Iris pigment epithelial cell (primary cell): Measurements from ENCODE around the gene ACAD11.
A peak's percentile ranks its signal among the peaks of the same experiment; 100 is the strongest.
"Not testable (repeated sequence)": the region's sequence is repeated elsewhere in the genome, so short reads cannot be mapped to it uniquely, and the experiment has no call there.

ENCODE experiments used
- DNase-seq: peaks from one replicate; pipeline ENCODE4 v3.0.0-alpha.2; 2011; ENCODE audit warnings: low read depth

Gene ACAD11

DNA sequence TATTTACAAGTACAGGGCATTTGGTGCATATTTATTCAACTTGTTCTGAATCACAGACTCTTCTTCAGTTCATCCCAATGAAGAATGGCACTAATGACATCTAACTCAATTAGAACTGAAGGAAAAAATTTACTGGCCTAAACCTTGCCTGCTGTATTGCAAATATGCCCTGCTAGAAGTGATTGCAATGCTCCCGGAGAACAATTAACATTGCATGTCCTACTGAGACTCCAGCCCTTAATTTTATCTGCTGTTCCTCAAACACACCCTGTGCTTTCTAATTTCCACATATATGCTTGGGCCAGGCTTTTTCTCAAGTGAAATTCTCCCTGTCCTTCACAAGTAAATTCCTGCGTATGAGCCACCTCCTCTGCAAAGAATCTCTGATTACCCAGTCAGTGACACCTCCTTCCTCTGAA, 54.2 kb downstream of the ACAD11 start:
- DNase-seq: peak; percentile 69

DNA sequence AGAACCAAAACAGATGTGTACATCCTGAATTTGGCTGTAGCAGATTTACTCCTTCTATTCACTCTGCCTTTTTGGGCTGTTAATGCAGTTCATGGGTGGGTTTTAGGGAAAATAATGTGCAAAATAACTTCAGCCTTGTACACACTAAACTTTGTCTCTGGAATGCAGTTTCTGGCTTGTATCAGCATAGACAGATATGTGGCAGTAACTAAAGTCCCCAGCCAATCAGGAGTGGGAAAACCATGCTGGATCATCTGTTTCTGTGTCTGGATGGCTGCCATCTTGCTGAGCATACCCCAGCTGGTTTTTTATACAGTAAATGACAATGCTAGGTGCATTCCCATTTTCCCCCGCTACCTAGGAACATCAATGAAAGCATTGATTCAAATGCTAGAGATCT, 59.0 kb downstream of the ACAD11 start:
- not testable (repeated sequence) for DNase-seq

DNA sequence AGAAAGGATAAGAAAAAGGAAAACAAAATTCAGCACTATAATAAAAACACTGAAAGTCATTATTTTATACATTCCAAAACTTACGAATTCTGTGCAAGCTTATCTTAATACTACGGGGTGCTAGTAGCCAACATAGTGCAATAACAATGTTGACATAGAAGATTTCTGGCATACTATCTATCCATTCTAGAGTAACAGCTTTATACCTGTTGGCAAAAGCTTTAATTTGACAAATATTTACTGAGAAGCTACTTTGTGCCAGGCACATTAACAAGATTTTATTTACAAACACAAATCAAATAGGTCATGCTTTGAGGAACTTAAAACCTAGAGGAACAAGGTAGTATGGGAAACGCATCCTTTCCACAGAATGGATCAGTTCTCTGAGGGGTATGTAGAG, 61.4 kb downstream of the ACAD11 start:
- DNase-seq: no peak

GRCh38 chr3:132597660-132598059, 61.9 kb downstream of the ACAD11 start:
- no peak for DNase-seq

- peak; percentile 15 for DNase-seq
These were observed 62.7 kb downstream of the ACAD11 start, which contains the start of gene ACKR4 for GRCh38 chr3:132596816-132597433. Gene ACKR4, plus strand, starts transcription at chr3:132597270. Its CDS starts 3,128 bp downstream, at chr3:132600398.

DNA sequence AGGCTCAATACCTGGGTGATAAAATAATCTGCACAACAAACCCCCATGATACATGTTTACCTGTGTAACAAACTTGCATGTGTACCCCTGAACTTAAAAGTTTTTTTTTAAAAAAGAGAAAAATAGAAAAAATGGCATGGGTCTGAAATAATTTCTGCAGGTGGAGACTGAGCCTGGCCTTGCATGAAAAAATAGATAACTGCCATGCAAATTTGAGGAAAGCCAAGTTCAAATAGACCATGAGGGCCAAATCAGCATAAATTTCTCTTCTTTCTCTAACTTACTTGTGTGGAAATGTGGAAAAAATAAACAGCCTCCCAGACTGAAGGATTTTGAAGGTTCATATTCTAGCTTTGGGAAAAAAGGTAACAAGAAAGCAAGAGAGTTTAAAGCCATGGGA, 63.3 kb downstream of the ACAD11 start:
- no peak for DNase-seq

DNA sequence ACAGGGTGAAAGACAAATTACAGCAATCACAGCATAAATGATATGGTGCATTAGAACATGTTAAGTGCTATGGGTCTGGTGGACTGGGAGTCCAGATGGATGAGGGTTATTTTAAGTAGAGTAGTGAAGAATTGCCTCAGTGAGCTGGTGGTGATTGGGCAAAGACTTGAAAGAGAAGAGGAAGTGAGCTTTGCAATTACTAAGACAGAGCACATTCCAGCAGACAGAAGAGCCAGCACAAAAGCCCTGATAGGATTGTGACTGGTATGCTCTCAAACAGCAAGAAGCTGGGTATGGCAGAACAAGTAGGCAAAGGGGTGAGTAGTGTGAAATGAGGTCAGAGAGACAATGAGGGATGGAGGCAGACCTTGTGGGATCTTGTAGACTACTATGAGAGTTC, 64.6 kb downstream of the ACAD11 start:
- peak; percentile 82 for DNase-seq

- DNase-seq: no peak
These were observed 65.1 kb downstream of the ACAD11 start for GRCh38 chr3:132594498-132594897.

- DNase-seq: peak; percentile 82
These were observed 65.7 kb downstream of the ACAD11 start for GRCh38 chr3:132593947-132594323.

DNA sequence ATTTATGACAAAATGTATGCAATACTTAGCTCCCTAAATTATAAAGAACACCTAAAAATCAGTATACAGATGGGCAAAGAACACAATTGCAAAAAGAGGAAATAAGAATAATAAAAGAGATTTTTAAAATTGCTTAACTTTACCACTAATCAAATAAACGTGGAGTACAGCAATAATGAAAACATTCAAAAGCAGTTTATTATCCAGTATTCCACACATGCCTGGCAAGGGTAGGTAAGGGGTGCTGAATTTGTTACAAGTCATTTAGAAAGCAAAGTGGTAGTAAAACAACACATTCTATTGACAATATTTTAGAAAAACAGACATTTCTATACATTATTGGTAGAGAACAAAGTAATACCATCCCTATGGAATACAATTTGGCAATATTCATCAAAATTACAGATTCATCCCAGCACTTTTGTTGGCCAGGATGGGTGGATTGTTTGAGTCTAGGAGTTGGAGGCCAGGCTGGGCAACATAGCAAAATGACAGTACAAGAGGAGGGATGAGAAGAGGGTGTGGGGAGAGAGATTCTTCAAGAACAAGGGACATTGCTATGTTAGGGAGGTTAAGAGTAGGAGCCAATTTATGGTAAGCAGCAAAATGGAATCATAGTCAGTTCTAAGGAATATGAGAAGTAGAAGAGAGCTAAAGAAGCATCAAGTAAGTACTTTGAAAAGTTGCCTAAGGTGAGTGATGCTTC, 66.2 kb downstream of the ACAD11 start:
- no peak for DNase-seq

GRCh38 chr3:132592216-132592615, 67.4 kb downstream of the ACAD11 start:
- DNase-seq: no peak

GRCh38 chr3:132587401-132587800, 72.2 kb downstream of the ACAD11 start:
- no peak for DNase-seq

DNA sequence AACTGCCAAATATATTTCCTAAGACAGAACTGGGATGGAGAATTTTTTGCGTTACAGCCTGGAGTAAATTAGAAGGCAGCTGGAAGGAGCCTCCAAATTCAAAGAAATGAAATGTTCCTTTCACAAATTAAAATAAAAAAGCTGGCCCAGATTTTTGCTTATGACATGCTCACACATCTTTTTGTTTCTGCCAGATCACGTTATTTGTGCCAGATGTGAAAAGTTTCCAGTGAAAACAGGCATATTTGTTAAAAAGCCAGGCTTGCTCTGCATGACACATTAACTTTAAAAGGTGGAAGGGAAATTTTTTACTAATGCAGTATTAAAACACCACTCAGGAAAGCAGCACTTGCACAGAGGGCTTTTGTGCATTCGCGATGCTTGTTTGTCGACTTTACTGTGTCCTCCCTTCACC, 85.8 kb downstream of the ACAD11 start:
- DNase-seq: no peak

DNA sequence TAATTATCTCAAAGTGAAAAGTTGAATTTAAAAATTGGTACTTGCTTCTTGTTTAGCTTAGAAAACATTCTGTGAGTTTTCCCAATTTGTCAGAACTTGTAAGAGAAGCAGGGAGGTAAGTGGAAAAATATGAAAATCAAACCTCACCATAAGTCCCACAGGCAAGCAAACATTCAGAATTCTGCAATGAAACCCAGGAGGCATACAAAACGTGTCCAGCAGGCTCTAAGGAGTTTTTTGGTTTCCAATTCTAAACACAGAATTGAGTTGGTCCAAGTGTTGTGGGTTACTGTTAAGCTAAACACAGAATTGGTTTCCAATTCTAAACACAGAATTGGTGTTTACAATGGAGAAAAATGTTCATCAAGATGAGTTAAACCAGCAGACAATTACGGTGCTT, 89.6 kb downstream of the ACAD11 start:
- no peak for DNase-seq

- DNase-seq: no peak
These were observed 90.0 kb downstream of the ACAD11 start for GRCh38 chr3:132569580-132569979.

DNA sequence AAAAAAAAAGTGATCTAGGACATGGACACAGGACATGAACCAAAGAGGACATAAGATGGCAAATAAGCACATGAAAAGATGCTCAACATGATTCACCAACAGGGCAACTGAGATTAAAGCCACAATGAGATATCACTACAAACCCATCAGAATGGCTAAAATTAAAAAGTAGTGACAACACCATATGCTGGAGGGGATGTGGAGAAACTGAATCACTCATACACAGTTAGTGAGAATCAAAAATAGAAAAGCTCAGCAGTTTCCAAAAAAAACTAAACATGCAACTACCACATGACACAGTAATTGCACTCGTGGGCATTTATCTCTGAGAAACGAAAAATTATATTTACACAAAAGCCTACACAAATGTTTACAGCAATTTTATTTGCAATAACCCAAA, 90.5 kb downstream of the ACAD11 start:
- DNase-seq: no peak

DNA sequence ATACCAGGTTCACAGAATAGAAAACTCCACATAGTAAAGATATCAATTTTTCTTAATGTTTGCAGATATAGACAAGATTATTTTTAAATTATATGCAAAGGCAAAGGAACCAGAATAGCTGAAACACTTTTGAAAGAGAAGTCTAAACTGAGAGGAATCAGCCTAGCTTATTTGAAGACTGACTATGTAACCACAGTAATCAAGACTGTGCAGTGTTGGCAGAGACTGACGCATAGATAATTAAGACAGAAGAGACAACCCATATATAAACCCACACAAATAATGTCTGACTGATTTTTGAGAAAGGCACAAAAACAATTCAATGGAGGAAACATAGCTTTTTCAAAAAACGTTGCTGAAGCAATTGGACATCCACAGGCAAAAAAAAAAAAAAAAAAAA, 91.2 kb downstream of the ACAD11 start:
- no peak for DNase-seq

- no peak for DNase-seq
These were observed 95.5 kb downstream of the ACAD11 start for GRCh38 chr3:132564070-132564465.

DNA sequence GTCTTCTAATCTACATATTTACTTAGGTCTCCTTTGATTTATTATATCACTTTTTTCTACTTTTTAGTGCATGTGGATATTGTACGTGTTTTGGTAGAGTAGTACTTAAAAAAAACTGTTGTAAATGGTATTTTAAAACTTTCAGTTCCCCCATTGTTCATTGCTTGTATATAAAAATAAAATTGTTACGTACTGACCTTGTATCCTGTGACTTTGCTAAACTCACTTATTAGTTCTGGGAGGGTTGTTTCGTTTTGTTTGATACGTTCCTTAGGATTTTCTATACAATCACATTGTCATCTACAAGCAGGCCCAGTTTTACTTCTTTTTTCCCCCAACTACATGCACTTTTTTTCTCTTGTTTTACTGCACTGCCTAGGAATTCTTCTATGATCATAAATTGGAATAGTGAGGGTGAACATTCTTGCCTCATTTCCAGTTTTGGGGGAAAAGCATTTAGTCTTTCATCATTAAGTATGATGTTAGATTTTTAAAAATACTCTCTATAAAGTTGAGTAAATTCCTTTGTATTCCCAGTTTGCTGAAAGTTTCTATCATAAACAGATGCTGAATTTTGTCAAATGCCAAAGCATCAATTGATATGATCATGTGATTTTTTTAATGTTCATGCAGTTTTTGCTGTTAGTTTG, 96.1 kb downstream of the ACAD11 start:
- no peak for DNase-seq

DNA sequence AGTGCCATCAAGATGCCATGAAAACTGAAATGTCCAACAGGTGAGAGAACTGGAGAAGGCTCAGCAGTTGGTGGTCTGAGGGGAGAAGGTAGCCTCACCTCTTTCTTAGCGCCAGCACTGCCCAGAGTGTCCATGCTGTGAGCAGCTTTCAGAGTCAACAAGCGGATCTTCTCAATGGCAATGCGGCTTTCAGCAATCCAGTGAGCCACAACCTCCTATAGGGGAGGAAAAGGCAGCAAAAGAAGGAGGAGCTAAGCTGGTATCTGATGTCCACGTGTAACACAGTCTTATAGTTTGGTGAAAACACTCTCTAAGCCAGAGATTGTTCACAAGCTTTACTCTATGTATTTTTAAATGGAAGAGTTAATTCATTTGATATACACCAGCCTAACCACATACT, 98.6 kb downstream of the ACAD11 start:
- DNase-seq: no peak

- no peak for DNase-seq
These were observed 103.0 kb downstream of the ACAD11 start for GRCh38 chr3:132556508-132557159.

- not testable (repeated sequence) for DNase-seq
These were observed 103.6 kb downstream of the ACAD11 start for GRCh38 chr3:132556036-132556386.
